Measurements from ENCODE around the gene FKBP1A. TPM values are rescaled to one million over a fixed set of nuclear protein-coding genes. Genes with fewer than 3 reads are reported as not detected.
A peak's percentile ranks its signal among the peaks of the same experiment; 100 is the strongest.

The FKBP1A gene
- total RNA-seq, 1 experiment from 2014 or later = 196 TPM

GRCh38 chr20:1331101-1331500 is 61.8 kb downstream of the FKBP1A start:
- Histone ChIP-seq H4K20me1 (ENCODE audit: control insufficient read depth, insufficient read depth, insufficient read length) (peaks cover 2% of the 10 kb centered on the region), H4K5ac (ENCODE audit: insufficient read length, low read depth, low read length) (no peak overlapping the region), H3K9me3 (ENCODE audit: control insufficient read depth, low read depth, low read length) (no peaks in the 10 kb centered on the region), H4K91ac (ENCODE audit: insufficient read length, low read depth, low read length) (no peak overlapping the region), H4K8ac (replicated peaks; ENCODE audit: insufficient read length, low read depth, low read length) (no peak overlapping the region), H3K9ac (ENCODE audit: extremely low read depth, insufficient read length, low read length) (no peak overlapping the region), H3K23ac (ENCODE audit: insufficient read length, low read depth, low read length) (no peak overlapping the region), H3K4ac (ENCODE audit: low read depth, low read length) (no peak overlapping the region), H2BK5ac (ENCODE audit: insufficient read length, low read length) (no peak overlapping the region), H2BK12ac (ENCODE audit: insufficient read length, low read depth, low read length) (no peak overlapping the region), H2AK5ac (ENCODE audit: insufficient read length, low read length) (no peak overlapping the region), H3K79me1 (ENCODE audit: insufficient read depth, low read depth, low read length, poor library complexity, severe bottlenecking) (peaks cover 15% of the 10 kb centered on the region), H3K4me1 (ENCODE audit: insufficient read depth, low read length) (0 out of 2 replicates have a peak, but pooled peaks cover 4% of the 10 kb centered on the region), H2BK120ac (ENCODE audit: low read depth, low read length, poor library complexity, severe bottlenecking) (no peak overlapping the region), H2BK15ac (ENCODE audit: low read depth, low read length) (no peak overlapping the region), H3K4me2 (ENCODE audit: insufficient read depth, insufficient read length, low read length) (no peak overlapping the region), H3T11ph (ENCODE audit: low read length) (no peak overlapping the region), H2AFZ (ENCODE audit: low read length) (no peak overlapping the region), H2BK20ac (ENCODE audit: low read depth, low read length, poor library complexity, severe bottlenecking) (no peak overlapping the region), H3K79me2 (ENCODE audit: insufficient read depth, low read length) (peaks cover 3% of the 10 kb centered on the region; the same call in 1 of the 2 replicates), H3K18ac (ENCODE audit: insufficient read length, low read depth, low read length) (no peak overlapping the region), H3K14ac (ENCODE audit: insufficient read depth, low read length) (no peak overlapping the region), H3K23me2 (ENCODE audit: insufficient read length, low read depth, low read length, poor library complexity, severe bottlenecking) (peaks cover under 1% of the 10 kb centered on the region), H3K27me3 (ENCODE audit: insufficient read depth, low read length) (no peaks in the 10 kb centered on the region), H3K56ac (ENCODE audit: insufficient read length, low read depth, low read length) (no peak overlapping the region), H3K27ac (ENCODE audit: insufficient read length, low read depth, low read length) (no peak overlapping the region)
- Mint-ChIP-seq H3K27ac (peak overlapping the region in 2 of 3 experiments; percentile 37 to 81; a peak in 1 of 7 replicates), H3K36me3 (ENCODE audit: insufficient read depth in 1 of 3, low read depth in 3 of 3) (peaks cover 15 to 29% (median 22%) of the 10 kb centered on the region in 3 experiments; a peak in 6 of 7 replicates), H3K9me3 (no peaks in the 10 kb centered on the region), H3K4me1 (peaks cover 8 to 11% of the 10 kb centered on the region in 2 experiments; a peak in 3 of 4 replicates), H3K27me3 (ENCODE audit: low read depth) (no peaks in the 10 kb centered on the region), H3K4me3 (no peak overlapping the region)
- TF ChIP-seq, protein P1, sequence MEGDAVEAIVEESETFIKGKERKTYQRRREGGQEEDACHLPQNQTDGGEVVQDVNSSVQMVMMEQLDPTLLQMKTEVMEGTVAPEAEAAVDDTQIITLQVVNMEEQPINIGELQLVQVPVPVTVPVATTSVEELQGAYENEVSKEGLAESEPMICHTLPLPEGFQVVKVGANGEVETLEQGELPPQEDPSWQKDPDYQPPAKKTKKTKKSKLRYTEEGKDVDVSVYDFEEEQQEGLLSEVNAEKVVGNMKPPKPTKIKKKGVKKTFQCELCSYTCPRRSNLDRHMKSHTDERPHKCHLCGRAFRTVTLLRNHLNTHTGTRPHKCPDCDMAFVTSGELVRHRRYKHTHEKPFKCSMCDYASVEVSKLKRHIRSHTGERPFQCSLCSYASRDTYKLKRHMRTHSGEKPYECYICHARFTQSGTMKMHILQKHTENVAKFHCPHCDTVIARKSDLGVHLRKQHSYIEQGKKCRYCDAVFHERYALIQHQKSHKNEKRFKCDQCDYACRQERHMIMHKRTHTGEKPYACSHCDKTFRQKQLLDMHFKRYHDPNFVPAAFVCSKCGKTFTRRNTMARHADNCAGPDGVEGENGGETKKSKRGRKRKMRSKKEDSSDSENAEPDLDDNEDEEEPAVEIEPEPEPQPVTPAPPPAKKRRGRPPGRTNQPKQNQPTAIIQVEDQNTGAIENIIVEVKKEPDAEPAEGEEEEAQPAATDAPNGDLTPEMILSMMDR (conservative IDR thresholded peaks at IDR 0.05) = no peak
- peak; percentile 18 for DNase-seq
- WGBS (ENCODE audit: extremely low coverage, insufficient read length, low lambda C conversion rate) = no CpG with 5 or more reads among the region's 2 CpGs

All from H9 (cell line).